ENCODE measurements around the gene TENT5C. TPM values are rescaled to one million over a fixed set of nuclear protein-coding genes. Genes with fewer than 3 reads are reported as not detected.
A peak's percentile ranks its signal among the peaks of the same experiment; 100 is the strongest.

The TENT5C gene
- total RNA-seq, 4 donors from 2014 or later = 0.27 to 2.8 (median 1.3) TPM

GRCh38 chr1:117660271-117660965 is 54.6 kb downstream of the TENT5C start:
- TF ChIP-seq CTCF (IDR thresholded peaks at IDR 0.05) = no peak
- TF ChIP-seq POLR2A (IDR thresholded peaks at IDR 0.05) = no peak
- WGBS, 2 donors = 51 to 58% methylated on average over 6 of the region's 6 CpGs
- Histone ChIP-seq H3K27ac (no peak overlapping the region), H3K4me3 (no peak overlapping the region), H3K27me3 (no peaks in the 10 kb centered on the region), H3K9me3 (no peaks in the 10 kb centered on the region), H3K36me3 (no peaks in the 10 kb centered on the region), H3K4me1 (peaks cover under 1 to 46% (median 4%) of the 10 kb centered on the region in 3 donors)
- DNase-seq = no peak
- intact Hi-C loops (cut with DNase I) = no loop called here

GRCh38 chr1:117661027-117661426 is 55.2 kb downstream of the TENT5C start:
- intact Hi-C loops (cut with DNase I) = no loop called here
- WGBS, 2 donors = 76 to 82% methylated on average over 6 of the region's 6 CpGs
- TF ChIP-seq POLR2A (IDR thresholded peaks at IDR 0.05) = no peak
- no peak for TF ChIP-seq CTCF (IDR thresholded peaks at IDR 0.05)
- no peaks in the 10 kb centered on the region for H3K9me3 ChIP-seq
- H3K4me1 ChIP-seq = peaks cover 0 to 40% (median 4%) of the 10 kb centered on the region in 3 donors
- no peaks in the 10 kb centered on the region for H3K36me3 ChIP-seq
- H3K4me3 ChIP-seq = no peak overlapping the region
- H3K27me3 ChIP-seq = no peaks in the 10 kb centered on the region
- no peak overlapping the region for H3K27ac ChIP-seq
- no peak for DNase-seq

GRCh38 chr1:117662667-117663066 is 56.8 kb downstream of the TENT5C start:
- H3K27me3 ChIP-seq = no peaks in the 10 kb centered on the region
- H3K4me3 ChIP-seq = no peak overlapping the region
- TF ChIP-seq CTCF (IDR thresholded peaks at IDR 0.05) (no peak), POLR2A (IDR thresholded peaks at IDR 0.05) (no peak)
- intact Hi-C loops (cut with DNase I) = no loop called here
- 100% methylated on average over 1 of the region's 1 CpG; no CpG with 5 or more reads in 1 of the 2 donors for WGBS, 2 donors
- peaks cover 0 to 27% (median 0%) of the 10 kb centered on the region in 3 donors for H3K4me1 ChIP-seq
- no peaks in the 10 kb centered on the region for H3K36me3 ChIP-seq
- H3K9me3 ChIP-seq = no peaks in the 10 kb centered on the region
- H3K27ac ChIP-seq = no peak overlapping the region
- DNase-seq = no peak

- Histone ChIP-seq H3K4me1 (peaks cover 0 to 22% (median 0%) of the 10 kb centered on the region in 3 donors), H3K9me3 (no peaks in the 10 kb centered on the region), H3K27ac (peak overlapping the region in 2 of 4 donors; percentile 26 to 71), H3K36me3 (no peaks in the 10 kb centered on the region), H3K4me3 (no peak overlapping the region), H3K27me3 (no peaks in the 10 kb centered on the region)
- TF ChIP-seq CTCF (IDR thresholded peaks at IDR 0.05) (no peak), POLR2A (IDR thresholded peaks at IDR 0.05) (no peak)
- WGBS, 2 donors = 78 to 82% methylated on average over 2 to 7 of the region's 7 CpGs
- no peak for DNase-seq
- intact Hi-C loops (cut with DNase I) = no loop called here
Observed at GRCh38 chr1:117663156-117663902, 57.5 kb downstream of the TENT5C start.

GRCh38 chr1:117664314-117664713 is 58.5 kb downstream of the TENT5C start:
- Histone ChIP-seq H3K4me3 (no peak overlapping the region), H3K9me3 (no peaks in the 10 kb centered on the region), H3K27ac (peak overlapping the region in 1 of 4 donors; percentile 26), H3K36me3 (no peaks in the 10 kb centered on the region), H3K4me1 (peaks cover 0 to 13% (median 0%) of the 10 kb centered on the region in 3 donors), H3K27me3 (no peaks in the 10 kb centered on the region)
- WGBS, 2 donors = 79 to 80% methylated on average over 6 of the region's 6 CpGs
- TF ChIP-seq CTCF (IDR thresholded peaks at IDR 0.05) (no peak), POLR2A (IDR thresholded peaks at IDR 0.05) (peak in 1 of 4 donors; percentile 27)
- no peak for DNase-seq
- intact Hi-C loops (cut with DNase I) = no loop called here
